GM10266 (cell line): ENCODE results near the gene TROAP.
A peak's percentile ranks its signal among the peaks of the same experiment; 100 is the strongest.

ENCODE experiments used
- DNase-seq: peaks from one replicate; pipeline ENCODE4 v3.0.0; 2012; ENCODE audit errors: extremely low spot score
- CTCF ChIP-seq: IDR thresholded peaks from 2 replicates; pipeline ENCODE4 v1.5.1; 2012; ENCODE audit warnings: mild to moderate bottlenecking, low read depth; ENCODE audit not compliant: control insufficient read depth, insufficient read depth; ENCODE audit errors: missing control alignments

TROAP gene

GRCh38 chr12:49288922-49289555 is 34.0 kb upstream of the TROAP start:
- TF ChIP-seq CTCF = no peak
- DNase-seq = peak; percentile 21

GRCh38 chr12:49292729-49293055 is 30.4 kb upstream of the TROAP start:
- no peak for TF ChIP-seq CTCF
- DNase-seq = no peak

- peak; percentile 13 for DNase-seq
- no peak for TF ChIP-seq CTCF
Observed at GRCh38 chr12:49293056-49293956, 29.7 kb upstream of the TROAP start.

GRCh38 chr12:49294086-49294803 is 28.8 kb upstream of the TROAP start:
- no peak for TF ChIP-seq CTCF
- DNase-seq = peak; percentile 13

- no peak for TF ChIP-seq CTCF
- DNase-seq = peak; percentile 23
Observed at GRCh38 chr12:49294804-49295081, 28.3 kb upstream of the TROAP start.

- TF ChIP-seq CTCF = no peak
- peak; percentile 12 for DNase-seq
Observed at GRCh38 chr12:49295082-49295936, 27.7 kb upstream of the TROAP start, which contains the start of gene PRPH. Gene PRPH (plus strand): TSS chr12:49295147. CDS start chr12:49295201, 54 bp downstream.
